Camera-type eye (tissue), 1 donor: ENCODE results near the gene FCGR2B. TPM values are rescaled to one million over a fixed set of nuclear protein-coding genes. Genes with fewer than 3 reads are reported as not detected.

Experiments
- total RNA-seq: library from RNA; depleted of rRNA; stranded (reverse); fragments of >200 nt; gene quantifications from one replicate; pipeline ENCODE4 v1.2.3, GENCODE V29; 2014

Gene FCGR2B
- total RNA-seq, result 1.9 TPM

DNA sequence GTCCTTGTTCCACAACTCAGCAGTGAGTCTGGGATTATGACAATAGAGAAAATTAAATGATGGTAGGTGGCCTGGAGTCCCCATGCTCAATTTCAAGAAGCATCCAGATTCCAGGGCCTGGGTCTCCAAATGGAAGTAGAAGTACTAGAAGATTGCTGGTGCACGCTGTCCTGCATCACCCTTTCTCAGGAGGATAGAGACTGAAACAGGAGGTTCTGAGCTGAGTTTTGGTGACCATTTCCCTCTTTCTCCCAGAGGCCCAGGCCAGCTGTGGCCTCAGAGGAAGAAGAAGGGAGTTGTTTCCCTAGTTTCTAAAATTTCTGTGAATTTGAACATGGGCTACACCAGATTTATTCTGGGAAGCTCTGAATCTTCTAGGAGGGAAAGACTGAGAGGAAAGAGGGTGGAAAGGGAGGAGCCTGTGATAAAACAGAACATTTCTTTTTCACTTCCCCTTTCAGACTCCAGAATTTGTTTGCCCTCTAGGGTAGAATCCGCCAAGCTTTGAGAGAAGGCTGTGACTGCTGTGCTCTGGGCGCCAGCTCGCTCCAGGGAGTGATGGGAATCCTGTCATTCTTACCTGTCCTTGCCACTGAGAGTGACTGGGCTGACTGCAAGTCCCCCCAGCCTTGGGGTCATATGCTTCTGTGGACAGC is at the start of gene FCGR2B:
TSS of gene FCGR2B (plus strand) at position 460 of the 656 bp plus-strand sequence. CDS start at position 559, 99 bp downstream.

DNA sequence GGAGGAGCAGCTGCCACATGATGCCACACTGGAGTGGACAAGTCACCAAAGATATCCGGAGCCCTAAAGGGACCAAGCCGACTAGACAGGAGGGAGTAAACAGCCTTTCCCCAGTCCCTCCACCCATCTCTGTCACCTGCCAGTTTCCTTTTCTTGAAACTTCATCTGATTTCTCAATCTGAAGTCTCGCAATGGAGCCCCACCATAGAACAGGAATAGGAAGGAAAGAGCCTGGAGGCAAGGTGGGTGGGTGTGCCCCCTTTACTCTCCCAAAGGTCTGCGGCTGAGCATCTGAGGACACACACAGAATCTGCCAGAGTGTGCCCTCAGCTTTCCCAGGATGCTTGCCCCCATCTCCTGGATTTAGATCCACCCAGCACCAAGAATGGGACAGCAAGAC is 31.9 kb upstream of the FCGR2B start, which contains the start of gene FCGR3B:
TSS of gene FCGR3B (minus strand) at position 101 of the 400 bp plus-strand sequence. CDS start at position 19, 82 bp downstream.

DNA sequence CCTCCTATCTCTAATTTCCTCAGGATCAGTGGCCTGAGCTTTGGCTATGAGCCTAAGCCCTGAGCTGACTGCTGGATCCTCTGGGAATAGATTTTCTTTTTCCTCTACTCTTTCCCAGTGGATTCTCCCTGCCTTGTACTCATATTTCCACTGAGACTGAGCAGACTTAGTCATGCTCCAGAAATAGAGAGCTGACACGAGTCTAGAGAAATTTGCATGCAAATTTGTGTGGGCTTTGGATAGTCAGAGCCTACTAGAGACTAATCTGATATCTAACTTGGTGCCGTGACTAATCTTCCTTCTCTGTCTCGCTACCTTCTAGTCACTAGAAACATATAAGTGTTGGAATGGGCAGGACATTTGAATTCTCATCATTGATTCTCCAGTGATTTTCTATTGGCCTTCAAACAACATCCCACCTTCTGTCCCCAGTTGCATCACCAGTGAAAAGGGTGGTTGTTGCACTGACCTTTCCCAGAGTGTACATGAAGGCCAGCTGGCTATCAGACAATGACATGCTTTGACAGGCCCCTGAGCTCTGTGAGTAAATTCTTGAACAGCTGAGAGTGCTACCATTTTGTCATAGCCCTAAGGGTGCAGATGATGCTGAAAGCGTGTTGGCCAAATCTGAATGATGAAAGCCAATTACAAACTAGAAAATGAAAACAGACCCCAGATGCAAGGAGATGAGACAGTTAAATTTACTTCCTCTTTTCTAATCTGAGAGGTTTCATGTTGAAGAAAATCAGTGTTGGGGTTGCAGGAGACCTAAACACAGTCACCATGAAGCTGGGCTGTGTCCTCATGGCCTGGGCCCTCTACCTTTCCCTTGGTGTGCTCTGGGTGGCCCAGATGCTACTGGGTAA is 43.8 kb downstream of the FCGR2B start, which contains the start of gene FCRLA:
TSS of gene FCRLA (plus strand) at position 748 of the 866 bp plus-strand sequence. CDS start at position 784, 36 bp downstream.

DNA sequence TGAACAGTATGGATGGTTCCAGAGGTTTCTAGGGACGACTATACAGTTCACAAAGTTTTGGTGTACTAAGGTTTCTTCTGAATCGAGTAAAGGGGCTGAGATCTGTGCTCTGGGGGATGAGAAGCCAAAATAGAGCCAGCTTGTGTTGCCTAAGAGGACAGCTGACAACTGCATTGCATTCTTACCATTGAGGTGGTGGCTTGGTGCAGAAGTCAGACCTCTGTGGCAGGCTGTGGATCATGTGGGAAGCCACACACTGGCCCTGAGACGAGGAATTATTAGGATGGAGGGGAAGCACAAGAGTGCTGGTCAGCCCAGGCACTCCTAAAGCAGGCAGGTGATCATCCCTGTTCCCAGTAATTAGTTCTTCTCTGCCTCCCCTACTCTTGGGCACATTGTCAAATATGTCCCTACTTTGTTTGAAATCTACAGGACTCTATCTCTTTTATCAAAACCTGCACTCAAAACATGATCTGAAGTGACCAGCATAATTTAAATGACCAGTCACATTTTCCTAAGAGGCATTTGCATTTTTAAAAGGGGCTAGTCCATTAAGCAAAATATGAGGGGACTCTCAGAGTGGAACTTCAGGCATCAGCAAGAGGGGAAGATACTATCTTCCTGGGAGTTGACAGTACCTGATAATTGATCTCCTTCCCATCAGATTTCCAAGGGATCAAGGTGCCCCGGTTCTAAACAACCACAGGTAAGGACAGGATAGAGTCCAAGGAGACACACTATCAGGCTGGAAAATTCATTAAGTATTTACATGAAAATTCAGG is 58.2 kb downstream of the FCGR2B start, which contains the start of gene FCRLB:
TSS of gene FCRLB (plus strand) at position 589 of the 782 bp plus-strand sequence. CDS start 1,129 bp downstream, outside the sequence.

Other genes with a start within 250 kb of the FCGR2B start
- 10.1 TPM for gene FCGR2A, start 157.7 kb upstream of the FCGR2B start, total RNA-seq
- gene HSPA6, start 138.6 kb upstream of the FCGR2B start, total RNA-seq, result 105 TPM
- 2.9 TPM for gene FCGR3A, start 113.3 kb upstream of the FCGR2B start, total RNA-seq
- 0.99 TPM for gene FCGR3B, start 32.0 kb upstream of the FCGR2B start, total RNA-seq
- gene FCRLA, start 44.1 kb downstream of the FCGR2B start, total RNA-seq, result not detected
- gene FCRLB, start 58.4 kb downstream of the FCGR2B start, total RNA-seq, result 0.88 TPM
- 71.5 TPM for gene DUSP12, start 86.6 kb downstream of the FCGR2B start, total RNA-seq
- 43.7 TPM for gene ATF6, start 103.2 kb downstream of the FCGR2B start, total RNA-seq